Measurements from ENCODE around the gene TCHH. TPM values are rescaled to one million over a fixed set of nuclear protein-coding genes. Genes with fewer than 3 reads are reported as not detected.

The TCHH gene
- total RNA-seq, 1 experiment from 2014 or later, result not detected

GRCh38 chr1:152061952-152062351 lies 53.3 kb downstream of the TCHH start:
- no peak for DNase-seq (ENCODE audit: low spot score)

Other genes starting within 250 kb of the TCHH start
- 9.3 and 11.3 TPM in 2 replicates for gene THEM4, start 205.9 kb downstream of the TCHH start, total RNA-seq (2014; rRNA removed; shearing (Covaris generic))
- 58.6 and 87.8 TPM in 2 replicates for gene S100A10, start 121.6 kb downstream of the TCHH start, total RNA-seq (2014; rRNA removed; shearing (Covaris generic))
- 377 and 488 TPM in 2 replicates for gene S100A11, start 78.4 kb downstream of the TCHH start, total RNA-seq (2014; rRNA removed; shearing (Covaris generic))
- not detected in 2 replicates for gene TCHHL1, start 26.4 kb downstream of the TCHH start, total RNA-seq (2014; rRNA removed; shearing (Covaris generic))
- gene RPTN, start 43.8 kb upstream of the TCHH start, total RNA-seq (2014; rRNA removed; shearing (Covaris generic)), result not detected in 2 replicates
- not detected in 2 replicates for gene HRNR, start 108.7 kb upstream of the TCHH start, total RNA-seq (2014; rRNA removed; shearing (Covaris generic))
- 0.10 and 0.35 TPM in 2 replicates for gene FLG, start 209.8 kb upstream of the TCHH start, total RNA-seq (2014; rRNA removed; shearing (Covaris generic))
- not detected in 2 replicates for gene FLG2, start 244.6 kb upstream of the TCHH start, total RNA-seq (2014; rRNA removed; shearing (Covaris generic))